AG09309 (cell line): ENCODE data around the gene PYGB.

ENCODE experiments used
- DNase-seq: peaks from one replicate; pipeline ENCODE4 v3.0.0-alpha.2; 2010; ENCODE audit warnings: low read depth
- H3K4me3 ChIP-seq: 2 replicates; pipeline ENCODE4 v1.5.1; 2011; ENCODE audit warnings: mild to moderate bottlenecking, low read depth, low read length, moderate library complexity; ENCODE audit not compliant: control insufficient read depth
- CTCF ChIP-seq: IDR thresholded peaks from 2 replicates; pipeline ENCODE4 v1.5.1; 2011; ENCODE audit warnings: mild to moderate bottlenecking, low read depth, low read length, inconsistent platforms; ENCODE audit not compliant: insufficient read depth, control insufficient read depth; ENCODE audit errors: missing control alignments

Gene PYGB

DNA sequence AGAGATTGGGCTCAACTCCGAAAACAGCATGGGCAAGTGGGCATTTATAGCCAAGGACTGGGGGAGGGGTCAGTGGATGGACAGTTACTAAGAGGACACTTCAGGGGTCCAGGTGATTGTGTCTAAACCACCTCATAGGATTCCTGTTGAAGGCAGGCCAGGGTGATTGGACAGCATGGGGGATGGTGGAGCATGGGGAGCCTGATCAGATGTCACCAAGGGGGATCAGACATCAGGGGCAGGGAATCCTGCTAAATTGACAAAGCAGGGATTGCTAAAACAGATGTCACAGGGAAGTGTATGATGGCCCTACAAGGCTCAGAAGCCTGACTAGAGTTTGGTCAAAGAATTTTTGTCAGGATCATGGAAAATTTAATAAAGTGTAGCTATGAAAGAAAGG, 2.4 kb upstream of the PYGB start:
- no peak for TF ChIP-seq CTCF
- no peak for DNase-seq
- no peak overlapping the region for H3K4me3 ChIP-seq

DNA sequence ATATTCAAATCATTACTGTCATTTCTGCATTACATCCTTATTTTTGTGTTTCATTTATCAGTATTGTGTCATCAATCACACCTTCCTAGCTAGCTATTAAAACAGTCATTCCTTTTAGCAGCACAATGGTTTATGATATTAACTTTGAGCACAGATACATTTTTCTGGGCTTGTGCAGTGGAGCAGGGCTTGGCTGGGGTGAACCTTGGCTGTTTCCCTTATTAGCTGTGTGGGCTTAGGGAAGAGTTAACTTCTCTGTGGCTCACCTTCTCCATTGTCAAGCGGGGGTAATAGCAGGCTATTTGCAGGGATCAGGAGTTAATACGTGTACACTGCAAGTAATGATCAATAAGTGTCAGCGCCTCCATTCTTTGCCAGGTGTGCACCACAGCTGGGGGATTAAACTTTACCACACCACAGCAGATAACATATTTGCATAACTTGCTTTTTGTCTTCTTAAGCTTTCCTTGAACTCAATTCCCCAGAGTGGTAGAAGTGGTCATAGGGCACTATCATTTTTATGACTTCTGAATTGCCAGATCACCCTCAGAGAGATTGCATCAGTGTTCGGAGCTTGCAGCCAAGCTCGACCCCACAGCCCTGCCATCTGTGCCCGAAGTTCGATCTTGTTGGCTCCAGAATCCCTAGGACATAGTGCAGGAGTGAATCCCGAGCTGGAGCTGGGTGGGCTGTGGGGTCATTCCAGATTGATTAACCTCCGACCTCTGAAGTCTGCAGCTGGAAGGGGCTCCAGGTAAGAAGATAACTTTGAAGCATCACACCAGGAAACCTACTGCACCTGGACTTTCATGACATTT, 1.5 kb upstream of the PYGB start:
- no peak for DNase-seq
- no peak overlapping the region; the same call in 1 of the 2 replicates for H3K4me3 ChIP-seq
- TF ChIP-seq CTCF: no peak

DNA sequence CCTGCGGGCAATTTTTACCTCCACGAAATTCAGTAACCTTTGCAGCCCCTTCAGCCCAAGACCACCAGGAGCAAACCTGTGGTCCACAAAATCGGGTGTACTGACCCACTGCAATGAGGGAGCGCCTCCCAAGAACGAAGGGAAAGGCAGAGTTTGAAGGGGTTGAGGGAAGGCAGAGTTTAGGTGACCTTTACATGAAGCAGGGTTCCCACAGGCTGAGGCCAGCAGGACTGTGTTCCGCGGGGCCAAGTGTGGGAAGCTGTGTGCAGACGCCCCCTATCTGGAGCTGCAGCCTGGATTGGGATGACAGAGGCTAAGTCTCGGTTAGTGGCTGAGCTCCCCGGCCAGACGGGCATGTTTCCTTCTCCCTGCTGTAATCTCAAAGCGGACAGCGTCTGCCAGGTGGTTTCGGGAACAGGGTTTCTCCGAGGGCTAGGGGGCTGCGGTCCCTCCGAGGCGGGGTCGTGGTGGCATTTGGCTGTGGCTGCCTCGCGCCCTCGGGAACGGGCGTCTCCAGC, 826 bp upstream of the PYGB start:
- peak overlapping the region; percentile 59 for H3K4me3 ChIP-seq
- DNase-seq: no peak
- TF ChIP-seq CTCF: peak; percentile 70

DNA sequence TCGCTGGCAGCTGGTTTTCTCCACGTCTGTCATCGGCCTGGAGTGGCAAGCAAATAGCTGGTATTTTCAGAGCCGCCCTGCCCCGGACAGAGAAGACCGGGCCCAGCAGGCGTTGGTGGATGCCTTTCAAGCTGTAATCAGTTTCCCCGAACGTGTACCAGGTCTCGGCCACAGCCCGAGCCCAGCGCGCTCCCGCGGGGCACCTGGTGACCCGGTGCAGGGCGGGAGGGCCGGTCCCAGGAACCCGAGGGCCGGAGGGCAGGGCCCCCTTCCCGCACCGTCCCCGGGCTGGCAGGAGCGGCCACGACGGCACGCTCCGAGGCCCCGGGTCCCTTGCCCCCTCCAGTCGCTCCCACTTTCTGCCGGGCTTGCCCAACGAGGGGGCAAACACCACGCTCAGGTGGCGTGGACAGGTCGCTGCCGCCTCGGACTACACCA, 348 bp upstream of the PYGB start:
- peak overlapping the region; percentile 59 for H3K4me3 ChIP-seq
- TF ChIP-seq CTCF: no peak
- no peak for DNase-seq

DNA sequence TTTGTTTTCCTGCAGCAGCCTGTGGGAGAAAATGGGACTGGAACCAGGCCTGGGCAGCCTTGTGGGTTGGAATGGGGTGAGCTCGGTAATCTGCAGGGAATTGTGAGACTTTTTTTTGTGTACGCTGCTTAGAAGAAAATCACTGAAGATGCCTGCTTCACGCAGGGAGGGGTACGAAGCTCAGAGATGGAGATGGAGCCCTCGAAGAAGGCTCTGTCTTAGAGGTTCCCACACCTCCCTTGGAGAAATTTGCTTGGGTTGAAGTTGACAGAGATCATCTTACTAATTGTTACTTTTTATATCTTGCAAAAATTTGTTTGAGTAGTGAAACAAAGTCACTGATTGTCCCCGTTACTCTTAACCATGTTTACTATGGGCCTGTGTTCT, 894 bp downstream of the PYGB start:
- peak overlapping the region; percentile 59 for H3K4me3 ChIP-seq
- TF ChIP-seq CTCF: no peak
- no peak for DNase-seq

GRCh38 chr20:25249198-25249931, 1.5 kb downstream of the PYGB start:
- H3K4me3 ChIP-seq: peak overlapping the region; percentile 59
- no peak for DNase-seq
- no peak for TF ChIP-seq CTCF
